GM18505 (cell line): ENCODE data around the gene MYLK.

ENCODE experiments used
- ATAC-seq: cut with Tn5 transposase; IDR thresholded peaks from one replicate; pipeline ENCODE4 v1.9.1; 2021; ENCODE audit not compliant: unreplicated experiment
- POLR2A ChIP-seq: IDR thresholded peaks from 4 replicates; pipeline ENCODE4 v1.6.1; 2011; ENCODE audit warnings: borderline replicate concordance; ENCODE audit not compliant: insufficient read depth, insufficient read length; ENCODE audit errors: extremely low read depth

Gene MYLK

DNA sequence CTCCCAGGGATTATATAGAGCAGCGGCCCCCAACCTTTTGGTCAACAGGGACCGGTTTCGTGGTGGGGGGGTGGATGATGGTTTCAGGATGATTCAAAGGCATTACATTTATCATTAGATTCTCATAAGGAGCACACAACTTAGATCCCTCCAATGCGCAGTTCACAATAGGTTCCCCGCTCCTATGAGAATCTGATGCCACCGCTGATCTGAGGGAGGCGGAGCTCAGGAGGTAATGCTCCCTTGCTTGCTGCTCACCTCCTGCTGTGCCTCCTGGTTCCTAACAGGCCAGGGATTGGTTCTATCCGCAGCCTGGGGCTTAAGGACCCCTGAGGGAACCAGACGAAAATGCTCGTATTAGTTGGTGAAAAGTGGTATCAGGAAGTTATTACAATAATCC, 298.0 kb downstream of the MYLK start:
- ATAC-seq: no peak
- TF ChIP-seq POLR2A: no peak

DNA sequence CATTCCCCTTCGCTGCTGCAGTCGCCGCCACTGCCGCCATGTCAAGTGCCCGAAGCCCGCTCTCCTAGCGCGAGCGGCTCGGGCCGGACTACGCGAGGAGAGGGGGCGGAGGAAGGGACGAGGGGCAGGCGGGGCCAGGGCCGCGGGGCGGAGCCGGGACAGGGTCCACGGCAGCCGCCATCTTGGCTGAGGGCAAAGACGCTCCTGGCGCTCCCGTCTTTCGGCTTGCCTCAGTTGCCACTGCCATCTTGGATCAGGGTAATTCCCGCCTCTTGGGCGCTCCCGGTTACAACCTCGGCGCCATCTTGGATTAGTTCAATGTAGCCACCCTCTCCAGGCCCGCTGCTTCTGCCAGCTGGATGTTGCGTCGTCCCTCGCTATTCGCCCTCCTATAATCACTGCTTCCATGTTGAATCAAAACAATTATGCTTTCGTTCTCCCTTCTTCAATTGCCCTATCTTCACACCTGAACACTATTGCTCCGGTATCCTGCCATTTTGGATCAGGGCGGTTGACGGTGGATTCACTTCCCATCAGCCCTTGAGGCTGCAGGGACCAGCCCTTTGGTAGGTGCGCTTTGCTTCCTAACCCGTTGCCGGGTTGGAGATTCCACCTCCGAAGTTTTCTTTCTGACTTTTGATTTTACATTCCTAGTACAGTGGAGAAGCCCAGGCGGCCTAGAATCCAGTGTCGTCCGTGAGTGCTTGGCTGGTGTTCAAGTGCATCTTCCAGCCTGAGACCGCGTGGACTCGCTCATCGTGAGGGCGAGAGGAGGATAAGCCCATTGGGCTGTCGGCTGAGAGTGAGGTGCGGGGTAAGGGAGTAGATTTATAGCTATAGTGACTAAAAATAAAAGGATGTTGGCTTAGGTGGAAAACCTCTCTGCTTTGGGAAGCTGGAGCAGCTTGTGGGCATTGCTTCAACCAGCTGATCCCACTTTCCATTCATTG, 298.9 kb downstream of the MYLK start, which contains the start of gene HACD2:
Gene HACD2 (minus strand): TSS at position 66 of the 950 bp plus-strand sequence. CDS start 26 bp downstream, at position 40.
- TF ChIP-seq POLR2A: peak; percentile 88
- peak; percentile 94 for ATAC-seq

DNA sequence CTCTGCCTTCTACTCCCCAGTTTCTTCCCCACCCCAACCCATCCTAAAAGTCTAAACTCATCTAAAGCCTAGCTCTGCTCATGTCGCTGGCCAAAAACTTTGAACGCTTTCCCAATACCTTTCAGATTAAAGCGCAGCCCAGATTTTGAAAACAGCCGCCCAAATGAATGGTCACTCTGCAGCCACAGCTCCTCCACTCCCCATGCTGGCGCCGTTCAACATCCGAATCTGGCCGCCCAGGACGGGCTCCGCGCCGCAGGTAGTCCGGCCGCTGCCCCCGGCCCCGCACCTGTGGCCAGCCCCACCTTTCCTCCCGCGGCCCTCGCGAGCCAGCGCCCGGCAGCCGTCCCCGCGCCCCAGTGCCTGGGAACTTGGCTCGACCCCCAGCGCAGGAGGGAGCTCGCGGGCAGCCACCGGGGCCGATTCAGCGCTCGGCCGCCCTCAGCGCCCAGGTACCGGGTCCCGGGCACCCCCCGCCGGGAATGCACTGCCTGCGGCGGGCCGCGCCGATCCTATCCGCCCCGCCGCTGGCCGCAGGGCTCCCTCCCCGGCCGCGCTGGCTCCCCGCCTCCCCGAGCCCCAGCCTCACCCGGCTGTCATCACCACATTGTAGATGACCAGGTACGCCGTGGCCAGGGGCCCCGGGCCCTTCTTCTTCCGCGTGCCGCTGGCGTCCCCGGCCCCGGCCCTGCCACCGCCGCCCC, 299.7 kb downstream of the MYLK start:
- no peak for TF ChIP-seq POLR2A
- peak; percentile 35 for ATAC-seq

DNA sequence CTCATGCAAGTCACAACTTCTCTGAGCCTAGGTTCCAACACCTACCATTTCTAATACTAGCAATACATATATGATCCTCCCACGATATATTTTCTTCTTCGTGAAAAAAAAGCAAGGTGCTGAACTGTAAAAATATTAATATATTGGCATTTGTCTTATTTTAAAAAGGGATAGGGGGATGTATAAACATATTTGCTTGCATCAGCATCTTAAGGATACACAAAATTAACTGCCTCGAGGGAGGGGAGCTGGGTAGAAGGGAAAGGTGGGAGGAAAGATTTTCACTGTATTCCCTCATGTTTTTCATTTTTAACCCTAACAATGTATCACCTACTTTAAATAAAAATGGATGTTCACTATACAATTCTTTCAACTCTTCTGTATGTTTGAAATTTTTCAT, 300.6 kb downstream of the MYLK start:
- no peak for ATAC-seq
- no peak for TF ChIP-seq POLR2A

DNA sequence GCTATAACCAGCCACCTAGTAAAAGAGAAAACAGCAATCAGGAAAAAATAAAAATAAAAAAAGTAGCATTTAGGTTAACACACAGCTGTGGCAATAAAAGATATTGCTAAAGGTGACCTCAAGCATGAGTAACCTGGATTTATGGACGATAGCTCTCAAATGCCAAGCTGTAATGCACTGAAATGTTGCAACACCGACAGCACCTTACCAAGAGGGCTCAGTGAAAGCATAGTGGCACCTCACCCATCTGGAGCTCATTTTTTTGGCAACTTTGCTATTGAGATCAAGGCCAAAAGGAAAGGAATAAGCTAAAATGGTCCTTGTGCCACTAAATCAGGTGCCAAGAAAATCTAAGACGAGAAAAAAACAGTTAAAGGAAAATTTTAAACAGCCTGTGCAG, 301.8 kb downstream of the MYLK start:
- no peak for TF ChIP-seq POLR2A
- ATAC-seq: no peak

DNA sequence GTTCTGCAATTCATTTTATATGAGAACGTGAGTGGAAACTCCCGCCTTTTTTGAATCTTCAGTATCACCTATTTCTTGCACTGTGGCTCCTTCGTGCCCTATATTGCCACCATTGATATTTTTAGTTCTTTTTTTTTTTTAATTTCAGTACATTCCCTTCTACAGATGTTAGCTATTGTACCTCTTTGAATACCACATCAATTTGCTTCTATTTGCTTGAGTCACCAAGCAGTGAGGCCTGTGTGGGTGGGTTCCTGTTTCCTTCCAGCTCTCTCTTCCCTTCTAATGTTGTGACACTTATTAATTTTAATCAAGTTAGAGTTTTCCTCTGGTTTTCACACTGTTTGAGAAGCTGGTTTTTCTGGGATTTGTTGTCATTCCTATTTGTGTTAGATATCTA, 308.0 kb downstream of the MYLK start:
- no peak for TF ChIP-seq POLR2A
- ATAC-seq: no peak

DNA sequence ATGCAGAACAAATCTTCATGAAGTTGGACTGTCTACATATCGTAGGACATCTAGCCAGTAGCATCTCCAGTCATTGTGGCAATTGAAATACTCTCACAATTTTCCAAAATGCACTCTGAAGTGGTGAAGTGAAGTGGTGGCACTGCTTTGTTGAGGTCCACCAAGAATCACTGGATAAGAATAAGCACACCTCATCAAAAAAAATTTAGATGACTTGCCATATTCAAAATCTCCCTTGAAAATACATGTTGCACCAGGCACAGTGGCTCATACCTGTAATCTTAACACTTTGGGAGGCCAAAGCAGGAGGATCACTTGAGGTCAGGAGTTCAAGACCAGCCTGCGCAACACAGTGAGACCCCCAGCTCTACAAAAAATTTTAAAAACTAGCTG, 312.2 kb downstream of the MYLK start:
- ATAC-seq: no peak

DNA sequence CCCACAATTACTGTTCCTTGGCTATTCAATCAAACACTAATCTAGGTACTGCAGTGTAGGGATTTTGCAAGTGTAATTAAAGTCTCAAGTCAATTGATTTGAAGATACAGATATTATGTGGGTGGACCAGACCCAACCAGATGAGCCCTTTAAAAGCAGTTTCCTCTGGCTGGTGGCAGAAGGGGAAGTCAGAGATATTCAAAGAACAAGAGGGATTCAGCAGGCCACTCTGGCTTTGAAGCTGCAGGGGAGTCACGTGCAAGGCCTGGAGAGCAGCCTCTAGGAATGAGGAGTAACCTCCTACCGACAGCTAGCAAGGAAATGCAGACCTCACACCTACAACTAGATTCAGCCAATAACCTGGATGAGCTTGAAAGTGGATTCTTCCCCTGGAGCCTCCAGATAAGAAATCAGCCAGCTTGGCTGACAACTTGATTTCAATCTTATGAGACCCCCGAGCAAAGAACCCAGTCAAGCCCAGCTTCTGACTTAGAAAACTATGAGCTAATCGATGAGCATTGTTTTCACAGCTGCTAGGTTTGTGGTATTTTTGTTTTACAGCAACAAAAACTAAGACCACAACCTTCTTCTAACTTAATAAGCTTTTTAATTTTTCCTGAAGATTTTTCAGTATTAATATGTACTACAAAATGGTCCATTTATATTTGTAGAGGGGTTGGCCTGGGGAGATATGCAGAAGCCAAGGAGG, 312.7 kb downstream of the MYLK start:
- TF ChIP-seq POLR2A: no peak
- ATAC-seq: no peak

More for the DNA sequence above, 312.2 kb downstream of the MYLK start:
- no peak for TF ChIP-seq POLR2A

DNA sequence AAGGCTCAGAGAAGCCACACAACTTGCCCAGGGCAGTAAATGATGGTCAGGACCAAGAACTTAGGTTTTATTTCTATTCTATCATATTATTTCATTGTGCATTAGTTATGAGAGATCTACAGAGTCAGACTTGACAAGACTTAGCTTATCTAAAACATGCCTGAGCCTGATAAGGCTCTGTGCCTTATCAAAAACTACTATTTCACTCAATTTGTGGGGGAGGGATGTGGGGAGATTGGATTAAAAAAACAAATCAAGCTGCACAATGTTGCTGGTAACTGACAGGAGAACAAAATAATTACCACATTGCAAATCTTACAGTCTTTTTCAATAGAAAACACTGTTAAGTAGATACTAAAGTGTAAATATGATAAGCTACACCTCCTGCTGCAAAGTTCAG, 315.3 kb downstream of the MYLK start:
- no peak for TF ChIP-seq POLR2A
- no peak for ATAC-seq

DNA sequence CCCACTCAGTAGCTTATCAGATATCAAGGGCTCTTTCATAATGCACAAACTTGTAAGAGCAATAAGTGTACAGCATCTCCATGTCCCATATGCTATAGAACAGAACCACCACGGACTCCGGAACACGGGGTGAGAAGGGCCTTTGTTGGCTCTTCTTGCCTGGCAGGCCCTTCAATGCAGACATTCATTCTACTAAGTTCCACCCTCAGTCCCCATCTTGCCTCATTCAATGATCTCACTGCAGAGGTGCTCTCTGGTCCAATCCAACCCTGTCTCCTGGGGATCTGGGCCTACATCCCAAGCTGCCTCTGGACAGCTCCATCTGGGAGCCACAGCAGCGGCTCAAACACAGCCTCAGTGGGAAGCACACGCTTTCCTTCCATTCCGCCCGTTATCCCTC, 316.1 kb downstream of the MYLK start:
- TF ChIP-seq POLR2A: no peak
- no peak for ATAC-seq

DNA sequence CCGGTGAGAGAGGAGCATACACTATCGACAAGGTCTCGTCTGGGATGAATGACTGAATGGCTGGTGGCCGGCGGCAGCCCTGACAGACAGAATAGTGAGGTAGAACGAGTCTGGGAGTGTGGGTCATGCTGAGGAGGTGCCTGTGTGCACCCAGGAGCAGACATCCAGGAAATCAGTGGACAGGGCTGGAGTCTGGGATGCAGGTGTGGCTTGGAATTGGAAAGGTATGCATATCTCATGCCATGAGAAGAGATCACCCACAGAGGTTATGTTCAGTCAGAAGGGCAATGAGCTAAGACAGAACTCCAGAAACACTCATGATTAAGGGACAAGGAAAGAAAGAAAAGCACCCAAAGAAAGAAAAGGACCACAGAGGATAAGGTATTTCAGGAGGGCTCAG, 320.1 kb downstream of the MYLK start:
- no peak for TF ChIP-seq POLR2A
- ATAC-seq: no peak

DNA sequence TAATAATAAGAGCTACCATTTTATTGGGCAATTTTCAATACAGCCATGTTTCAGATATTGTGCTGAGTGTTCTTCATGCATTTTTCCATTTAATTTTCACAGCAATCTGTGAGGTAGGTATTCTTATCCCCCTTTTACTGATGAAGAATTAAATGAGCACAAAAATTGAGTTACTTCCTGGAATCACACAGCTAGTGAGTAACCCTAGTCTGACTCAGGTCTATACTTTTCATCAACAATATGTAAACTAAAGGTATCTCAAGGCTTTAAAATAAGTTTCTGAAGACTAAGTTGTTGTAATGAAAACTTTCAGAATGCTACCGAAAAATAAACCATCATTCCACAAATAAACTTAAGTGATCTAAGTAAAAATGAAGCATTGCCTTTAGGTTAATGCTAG, 321.6 kb downstream of the MYLK start:
- TF ChIP-seq POLR2A: no peak
- ATAC-seq: no peak

DNA sequence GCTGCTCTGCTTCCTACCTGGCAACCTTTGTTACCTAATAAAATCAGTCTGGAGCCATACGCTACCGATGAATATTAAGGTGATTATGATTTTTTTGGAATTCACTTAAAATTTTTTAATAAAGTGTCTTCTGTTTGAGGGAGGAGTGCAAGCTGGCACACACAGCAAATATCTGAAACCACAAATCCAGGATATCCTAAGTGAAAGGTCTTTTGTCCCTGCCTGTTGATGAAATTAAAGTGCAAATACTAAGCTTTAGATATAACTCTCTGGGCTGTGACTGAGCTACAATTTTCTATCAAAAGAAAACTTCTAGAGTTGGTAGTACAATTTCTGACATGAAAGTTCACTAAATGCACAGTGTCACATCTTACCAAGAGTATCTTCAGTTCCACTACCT, 322.9 kb downstream of the MYLK start:
- no peak for ATAC-seq
- no peak for TF ChIP-seq POLR2A
